ENCODE measurements around the gene DLGAP1. TPM values are rescaled to one million over a fixed set of nuclear protein-coding genes. Genes with fewer than 3 reads are reported as not detected.

The DLGAP1 gene
- total and polyA plus RNA-seq, 2 of the 8 experiments (the other 6 are each of a cell fraction or from before 2014, with no cell fraction given), result 11.8 to 16.9 TPM

DNA sequence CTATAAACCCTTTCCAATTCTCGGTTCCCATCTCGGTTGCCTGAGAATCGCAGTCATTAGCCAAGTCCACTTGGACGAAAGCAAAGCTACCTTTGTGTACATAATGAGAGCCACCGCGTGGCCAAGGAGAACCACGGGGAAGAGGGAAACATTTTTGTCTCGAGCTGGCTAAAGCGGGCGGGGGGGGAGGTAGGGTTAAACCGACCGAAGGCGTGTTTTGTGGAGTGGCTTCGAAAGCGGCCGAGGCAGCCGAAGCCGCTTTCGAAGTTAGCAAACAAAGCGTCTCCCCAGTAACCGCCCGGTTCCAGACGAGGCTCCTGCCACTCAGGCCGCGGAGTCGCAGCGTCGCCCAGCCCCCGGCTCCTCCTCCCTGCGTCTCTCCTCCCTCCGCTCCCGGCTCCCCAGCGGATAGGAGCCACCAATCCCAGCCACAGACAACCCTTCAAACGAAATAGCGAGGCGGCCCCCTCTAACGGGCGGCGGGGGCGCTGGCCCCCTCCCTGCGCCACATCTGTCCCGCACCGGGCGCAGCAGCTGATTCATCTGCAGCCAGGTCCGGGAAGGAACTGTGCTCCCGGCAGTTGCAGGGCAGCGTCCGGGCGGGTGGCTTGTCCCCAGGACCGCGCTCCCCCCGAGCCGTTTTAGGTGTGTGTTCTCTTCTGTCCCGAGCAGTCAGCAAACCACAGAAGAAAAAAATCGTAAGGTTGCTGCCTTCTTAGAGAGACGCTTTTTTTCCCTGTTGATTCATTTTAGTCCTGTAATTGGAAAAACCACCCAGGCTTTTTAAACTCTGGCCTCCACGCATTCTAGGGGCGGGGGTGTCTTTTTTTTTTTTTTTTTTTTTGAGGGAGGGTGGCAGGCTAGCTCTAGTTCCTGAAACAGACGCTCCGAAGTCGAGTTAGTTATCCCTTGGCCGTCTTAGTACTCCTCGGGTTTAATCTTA is 1006.9 kb downstream of the DLGAP1 start:
- no peaks in the 10 kb centered on the region for H3K27me3 ChIP-seq (replicated peaks in 1 of 4; ENCODE audit: control insufficient read depth in 3 of 4, extremely low read depth in 1 of 4, insufficient read depth in 3 of 4, low read length in 3 of 4)
- no peak overlapping the region for H3K23ac ChIP-seq (ENCODE audit: insufficient read length)
- H2BK20ac ChIP-seq (ENCODE audit: low read length), result 0 out of 2 replicates have a peak overlapping the region, but pooled peaks have one; percentile 61
- H3K79me1 ChIP-seq (ENCODE audit: low read depth, low read length), result no peaks in the 10 kb centered on the region
- H3K27ac ChIP-seq (ENCODE audit: low read depth, low read length), result peak overlapping the region; percentile 99
- POLR2A ChIA-PET (ENCODE audit: partially characterized antibody), result interaction anchor here (0.6 to 3.2 kb wide), 22 partner anchors 11 to 218 kb away, joined by 3 to 19 read pairs (median 5); partner anchors contain the start of genes MYL12A and MYL12B
- peak overlapping the region; percentile 98; the same call in 1 of the 2 replicates for H2AK5ac ChIP-seq (ENCODE audit: low read depth, low read length)
- H3K14ac ChIP-seq (ENCODE audit: insufficient read length), result no peak overlapping the region
- peaks cover 30 to 48% of the 10 kb centered on the region in 2 experiments for H3K79me2 ChIP-seq (ENCODE audit: control insufficient read depth in 1 of 2, insufficient read depth in 2 of 2, low read length in 2 of 2)
- peak overlapping the region; percentile 99; the same call in 1 of the 2 replicates for H4K8ac ChIP-seq (ENCODE audit: extremely low read depth, insufficient read depth, low read length)
- H3K18ac ChIP-seq (ENCODE audit: extremely low read depth, low read length), result peak overlapping the region; percentile 100
- peak overlapping the region; percentile 18 for H2BK120ac ChIP-seq (replicated peaks; ENCODE audit: low read depth, low read length)
- peak overlapping the region; percentile 73 to 99 (median 87) for H3K4me3 ChIP-seq (ENCODE audit: extremely low read depth in 1 of 4, insufficient read depth in 2 of 4, low read depth in 3 of 4, low read length in 4 of 4)
- H2BK12ac ChIP-seq (ENCODE audit: low read depth, low read length), result peak overlapping the region; percentile 100
- H3K36me3 ChIP-seq (ENCODE audit: control insufficient read depth in 2 of 4, insufficient read depth in 4 of 4, low read length in 3 of 4), result peaks cover 0 to 12% (median 2%) of the 10 kb centered on the region in 4 experiments; a peak in 2 of 8 replicates
- peak; percentile 89 to 92 for DNase-seq (ENCODE audit: low read depth in 1 of 2, low spot score in 2 of 2)
- H3K9me3 ChIP-seq (ENCODE audit: insufficient read depth in 2 of 2, low read depth in 1 of 2, low read length in 1 of 2), result no peaks in the 10 kb centered on the region
- peaks cover 16% of the 10 kb centered on the region for H3K23me2 ChIP-seq (ENCODE audit: low read depth, low read length)
- peak overlapping the region; percentile 94 for H4K5ac ChIP-seq (ENCODE audit: insufficient read length, low read depth, low read length)
- 1% methylated on average over 47 of the region's 63 CpGs; no CpG with 5 or more reads in 1 of the 2 experiments for WGBS, 2 experiments (ENCODE audit: extremely low coverage in 1 of 2, insufficient coverage in 1 of 2, insufficient read length in 1 of 2, insufficient replicate concordance in 2 of 2, low coverage in 1 of 2, low lambda C conversion rate in 2 of 2, missing lambda C conversion rate in 1 of 2)
- H3K4ac ChIP-seq (replicated peaks; ENCODE audit: insufficient read length, low read depth, low read length), result peak overlapping the region; percentile 99
- peak overlapping the region; percentile 95 for H3K4me2 ChIP-seq (ENCODE audit: insufficient read depth in 1 of 2, low read depth in 2 of 2, low read length in 2 of 2)
- H4K20me1 ChIP-seq (replicated peaks in 1 of 2; ENCODE audit: control insufficient read depth in 1 of 2, insufficient read depth in 2 of 2, low read length in 2 of 2), result peaks cover 2 to 4% of the 10 kb centered on the region in 2 experiments
- H2BK5ac ChIP-seq (ENCODE audit: low read depth, low read length), result peak overlapping the region; percentile 100
- peak overlapping the region; percentile 95; the same call in 1 of the 2 replicates for H2BK15ac ChIP-seq (ENCODE audit: low read length)
- FAIRE-seq, result no peak
- H2AFZ ChIP-seq (ENCODE audit: low read length), result no peak overlapping the region
- peak overlapping the region; percentile 96 for H3K56ac ChIP-seq (replicated peaks; ENCODE audit: insufficient read length, low read depth, low read length)
- H3K9ac ChIP-seq (replicated peaks in 1 of 4; ENCODE audit: extremely low read depth in 1 of 4, low read depth in 3 of 4, low read length in 3 of 4), result peak overlapping the region; percentile 81 to 97 (median 96)
- peak overlapping the region; percentile 90 for H4K91ac ChIP-seq (replicated peaks; ENCODE audit: insufficient read length, low read length)
- CTCF ChIA-PET (ENCODE audit: partially characterized antibody), result interaction anchor here (0.5 to 4.3 kb wide), 12 partner anchors 9 to 166 kb away, joined by 3 to 28 read pairs (median 5); no protein-coding TSS in a partner anchor
- H3K4me1 ChIP-seq (replicated peaks in 1 of 4; ENCODE audit: control insufficient read depth in 3 of 4, insufficient read depth in 4 of 4, low read length in 3 of 4), result peaks cover 6 to 16% (median 11%) of the 10 kb centered on the region in 4 experiments
- TF ChIP-seq NRF1 (IDR thresholded peaks at IDR 0.05; ENCODE audit: low read depth, low read length) (no peak), CBX8 (IDR thresholded peaks at IDR 0.05; ENCODE audit: borderline replicate concordance, low read depth, low read length) (no peak), TBP (IDR thresholded peaks at IDR 0.05; ENCODE audit: low read depth, low read length) (peak; percentile 46), HDAC6 (IDR thresholded peaks at IDR 0.05; ENCODE audit: low read depth, low read length) (no peak), CHD2 (IDR thresholded peaks at IDR 0.05; ENCODE audit: low read length) (no peak), POLR2AphosphoS5 (IDR thresholded peaks at IDR 0.05; ENCODE audit: low read depth, low read length) (peak; percentile 27; the same call in 1 of the 2 replicates), EGR1 (IDR thresholded peaks at IDR 0.05; ENCODE audit: borderline replicate concordance, low read depth, low read length) (no peak), GTF2F1 (IDR thresholded peaks at IDR 0.05; ENCODE audit: borderline replicate concordance, low read depth, low read length) (0 out of 2 replicates have a peak, but pooled peaks have one; percentile 15)
